NT2/D1 (cell line): Measurements from ENCODE around the gene TEX30.

ENCODE experiments used
- DNase-seq: peaks from one replicate; pipeline ENCODE4 v3.0.0-alpha.2; 2011; ENCODE audit warnings: low read depth, low spot score
- H3K27me3 ChIP-seq: 2 replicates; pipeline ENCODE4 v1.6.0; 2011; ENCODE audit warnings: mild to moderate bottlenecking; ENCODE audit not compliant: insufficient read length, insufficient read depth
- H3K36me3 ChIP-seq: 2 replicates; pipeline ENCODE4 v1.6.1; 2011; ENCODE audit warnings: mild to moderate bottlenecking, low read length, mixed read lengths; ENCODE audit not compliant: insufficient read depth, insufficient read length
- H3K4me1 ChIP-seq: 2 replicates; pipeline ENCODE4 v1.5.1; 2011; ENCODE audit not compliant: insufficient read depth, insufficient read length
- H3K4me3 ChIP-seq: 2 replicates; pipeline ENCODE4 v1.5.1; 2011; ENCODE audit warnings: low read depth; ENCODE audit not compliant: insufficient read length
- H3K9ac ChIP-seq: 2 replicates; pipeline ENCODE4 v1.6.0; 2011; ENCODE audit warnings: low read depth; ENCODE audit not compliant: insufficient read length
- H3K9me3 ChIP-seq: 2 replicates; pipeline ENCODE4 v1.5.1; 2011; ENCODE audit warnings: mild to moderate bottlenecking, low read length; ENCODE audit not compliant: insufficient read depth
- SUZ12 ChIP-seq: IDR thresholded peaks from 2 replicates; pipeline ENCODE4 v1.6.1; 2011; ENCODE audit not compliant: insufficient read length, insufficient read depth; ENCODE audit errors: extremely low read depth
- YY1 ChIP-seq: IDR thresholded peaks from 2 replicates; pipeline ENCODE4 v1.6.1; 2011; ENCODE audit not compliant: insufficient read length, insufficient read depth
- ZNF274 ChIP-seq: IDR thresholded peaks from 2 replicates; pipeline ENCODE4 v1.6.1; 2011; ENCODE audit warnings: mild to moderate bottlenecking, low read depth, low read length

TEX30 gene

DNA sequence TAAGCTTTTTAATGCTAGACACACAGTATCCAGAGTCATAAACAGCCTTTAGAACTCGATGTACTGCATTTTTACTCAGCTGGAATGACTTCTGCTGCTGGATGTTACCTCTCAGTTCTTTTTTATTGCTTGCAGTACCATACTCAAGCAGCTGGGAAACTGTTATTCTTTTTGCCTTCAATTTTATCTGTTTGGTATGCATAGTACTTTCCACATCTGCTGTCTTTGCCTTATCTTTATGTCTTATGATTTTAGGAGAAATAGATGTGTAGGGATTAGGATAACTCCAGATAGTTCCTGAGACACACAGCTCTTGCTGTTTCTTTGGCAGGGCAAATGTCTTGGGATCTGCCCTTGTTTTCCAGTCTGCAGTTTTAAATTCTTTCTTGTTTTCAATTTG, 31.5 kb downstream of the TEX30 start:
- TF ChIP-seq ZNF274 (no peak), SUZ12 (no peak)
- Histone ChIP-seq H3K9ac (no peak overlapping the region), H3K36me3 (no peaks in the 10 kb centered on the region), H3K9me3 (no peaks in the 10 kb centered on the region), H3K27me3 (no peaks in the 10 kb centered on the region), H3K4me1 (no peaks in the 10 kb centered on the region), H3K4me3 (no peak overlapping the region)
- no peak for DNase-seq

DNA sequence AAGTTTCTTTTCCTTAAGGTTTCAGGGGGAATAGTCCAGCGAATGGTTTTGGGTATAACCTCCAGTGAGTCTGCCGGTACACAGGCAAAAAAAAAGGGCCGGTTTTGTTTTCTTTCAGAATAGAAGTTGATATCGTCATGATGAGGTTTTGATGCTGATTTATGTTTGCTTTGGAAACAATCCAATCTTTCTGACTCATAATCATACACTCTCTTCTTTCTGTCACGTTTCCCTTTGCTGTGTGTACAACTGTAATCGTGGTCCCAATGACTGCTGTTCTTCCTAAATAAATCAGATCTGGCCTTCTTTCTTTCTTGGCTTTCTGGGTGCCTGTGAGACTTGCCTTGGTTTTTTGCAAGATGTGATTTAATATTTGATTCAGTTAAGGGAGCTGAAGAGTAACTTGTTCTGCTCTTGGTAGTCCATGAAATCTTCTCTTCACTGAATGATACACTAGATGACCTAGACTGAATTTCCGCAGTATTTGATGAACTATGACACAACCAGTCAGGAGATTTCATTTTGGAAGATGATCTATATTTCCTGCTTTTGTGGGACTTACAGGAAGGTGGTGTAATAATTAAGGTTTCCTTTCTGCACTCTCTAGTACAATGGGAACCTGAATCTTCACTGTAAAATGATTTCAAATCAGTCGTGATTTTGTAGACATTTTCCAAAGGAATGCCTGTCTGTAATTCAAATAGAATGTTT, 43.9 kb downstream of the TEX30 start:
- no peak for DNase-seq
- Histone ChIP-seq H3K4me3 (no peak overlapping the region), H3K9ac (no peak overlapping the region), H3K9me3 (no peaks in the 10 kb centered on the region), H3K4me1 (no peaks in the 10 kb centered on the region), H3K36me3 (no peaks in the 10 kb centered on the region), H3K27me3 (peaks cover 2% of the 10 kb centered on the region)
- TF ChIP-seq ZNF274 (no peak), YY1 (no peak), SUZ12 (no peak)

DNA sequence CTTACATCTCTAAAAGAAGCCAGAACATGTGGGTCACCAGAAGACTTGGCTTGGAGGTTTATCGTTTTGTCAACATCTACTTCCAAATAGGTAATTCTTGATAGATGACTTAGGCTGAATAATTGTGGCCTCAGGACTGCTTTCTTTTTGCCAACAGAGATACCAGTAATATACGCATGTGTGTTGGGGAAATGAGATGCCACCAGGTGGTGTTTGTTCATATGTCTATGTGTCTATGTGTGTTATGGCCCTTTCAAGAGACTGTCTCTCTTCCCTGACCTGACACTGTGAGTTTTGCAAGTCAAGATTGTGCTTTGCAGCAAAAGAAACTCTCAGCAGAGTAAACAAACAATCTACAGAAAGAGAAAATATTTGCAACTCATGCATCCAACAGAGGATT, 47.2 kb downstream of the TEX30 start:
- TF ChIP-seq YY1 (no peak), ZNF274 (no peak), SUZ12 (no peak)
- no peaks in the 10 kb centered on the region for H3K9me3 ChIP-seq
- H3K4me1 ChIP-seq: no peaks in the 10 kb centered on the region
- no peaks in the 10 kb centered on the region for H3K27me3 ChIP-seq
- H3K36me3 ChIP-seq: no peaks in the 10 kb centered on the region
- no peak for DNase-seq
- H3K9ac ChIP-seq: no peak overlapping the region
- no peak overlapping the region for H3K4me3 ChIP-seq

DNA sequence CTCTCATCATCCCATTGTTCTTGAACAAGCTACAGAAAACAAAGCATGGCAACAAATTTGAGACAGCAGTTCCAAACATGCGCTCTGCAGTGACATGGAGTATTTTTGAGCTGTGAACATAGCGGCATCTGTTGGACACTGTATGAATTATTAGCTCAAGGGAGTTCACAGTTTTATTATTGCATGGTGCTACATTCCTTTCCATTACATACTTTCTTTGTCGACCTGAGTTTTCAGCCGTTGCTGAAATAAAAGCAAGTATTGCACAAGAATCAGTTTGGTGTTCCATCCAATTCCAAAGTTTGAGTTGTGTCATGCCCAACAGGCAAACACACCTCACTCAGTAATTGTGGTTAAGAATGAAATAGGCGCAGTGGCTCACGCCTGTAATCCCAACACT, 48.7 kb downstream of the TEX30 start:
- no peak for DNase-seq
- no peaks in the 10 kb centered on the region for H3K4me1 ChIP-seq
- TF ChIP-seq SUZ12 (no peak), ZNF274 (no peak), YY1 (no peak)
- no peaks in the 10 kb centered on the region for H3K9me3 ChIP-seq
- no peak overlapping the region for H3K4me3 ChIP-seq
- no peak overlapping the region for H3K9ac ChIP-seq
- H3K36me3 ChIP-seq: no peaks in the 10 kb centered on the region
- no peaks in the 10 kb centered on the region for H3K27me3 ChIP-seq

DNA sequence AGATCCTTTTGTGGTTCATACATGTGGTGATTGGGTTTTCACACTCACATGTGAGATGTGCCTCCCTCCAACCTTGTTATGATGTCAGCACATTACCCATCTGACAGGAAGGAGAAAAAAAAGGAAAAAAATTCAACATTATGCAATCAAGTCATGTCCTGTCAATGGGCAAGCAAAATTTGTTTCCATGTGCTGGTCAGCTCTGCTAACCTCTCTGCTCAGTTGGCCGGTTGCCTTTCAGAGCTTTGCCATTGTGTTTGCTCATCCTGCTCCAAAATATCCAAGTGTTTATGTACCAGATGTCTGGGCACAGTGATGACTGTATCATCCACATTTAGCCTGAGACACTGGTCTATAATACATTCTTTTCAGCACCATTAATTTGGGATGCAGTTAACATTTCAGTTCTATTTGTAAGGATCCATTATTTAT, 51.8 kb downstream of the TEX30 start:
- DNase-seq: no peak
- no peak overlapping the region for H3K4me3 ChIP-seq

DNA sequence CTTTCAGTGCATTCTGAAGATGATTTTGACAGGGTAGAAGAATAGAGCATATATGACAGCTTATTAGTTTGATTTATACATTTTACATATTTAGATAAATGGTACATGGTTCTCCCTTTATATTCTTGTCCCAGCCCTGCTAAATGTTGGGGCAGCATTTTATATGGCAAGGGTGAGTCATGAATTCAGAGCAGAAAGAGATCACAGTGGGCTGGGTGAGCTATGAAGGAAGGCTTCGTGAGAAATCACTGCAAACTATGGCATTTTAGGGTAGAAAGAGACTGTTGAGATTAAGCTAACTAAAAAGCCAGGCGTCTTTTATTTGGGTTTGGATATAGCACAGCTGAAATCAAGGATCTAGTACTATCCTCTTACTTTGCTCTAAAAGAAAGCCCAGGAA, 54.8 kb downstream of the TEX30 start:
- Histone ChIP-seq H3K27me3 (no peaks in the 10 kb centered on the region), H3K4me3 (no peak overlapping the region), H3K9ac (no peak overlapping the region), H3K4me1 (no peaks in the 10 kb centered on the region), H3K9me3 (no peaks in the 10 kb centered on the region), H3K36me3 (no peaks in the 10 kb centered on the region)
- TF ChIP-seq YY1: no peak
- TF ChIP-seq SUZ12: no peak
- no peak for TF ChIP-seq ZNF274
- DNase-seq: no peak

More for the DNA sequence above, 51.8 kb downstream of the TEX30 start:
- no peaks in the 10 kb centered on the region for H3K36me3 ChIP-seq
- no peak for TF ChIP-seq YY1
- TF ChIP-seq ZNF274: no peak
- TF ChIP-seq SUZ12: no peak
- no peak overlapping the region for H3K9ac ChIP-seq
- no peaks in the 10 kb centered on the region for H3K4me1 ChIP-seq
- no peaks in the 10 kb centered on the region for H3K27me3 ChIP-seq
- no peaks in the 10 kb centered on the region for H3K9me3 ChIP-seq
